OCI-LY7 (cell line): ENCODE measurements around the gene FBXO44. TPM values are rescaled to one million over a fixed set of nuclear protein-coding genes. Genes with fewer than 3 reads are reported as not detected.

Experiments
- BruUV-seq: library from RNA; stranded (reverse); fragments of 400-500 nt; replicated peaks from 2 replicates; lab custom pipeline; 2021; lab: Mats Ljungman, UMichigan
- CTCF ChIA-PET: fragments of 300-600 bp; sonication (Branson Sonifier 250); formaldehyde crosslinking; loops from one replicate; lab custom pipeline; 2022; ENCODE audit warnings: antibody characterized with exemption; ENCODE audit not compliant: unreplicated experiment; lab: Charles Lee
- POLR2A ChIA-PET: fragments of 300-600 bp; sonication (Branson Sonifier 250); formaldehyde crosslinking; loops from one replicate; lab custom pipeline; 2022; ENCODE audit warnings: antibody characterized with exemption; lab: Charles Lee
- DNase-seq: peaks from one replicate; pipeline ENCODE4 v3.0.0-alpha.2; 2015; ENCODE audit warnings: low spot score
- H2AFZ ChIP-seq: fragments of 200-600 bp; sonication (generic), shearing (Covaris generic); 2 replicates; pipeline ENCODE4 v1.6.1; 2014; ENCODE audit warnings: mild to moderate bottlenecking, antibody characterized with exemption, low read length, moderate library complexity
- H3K27ac ChIP-seq: fragments of 200-600 bp; sonication (generic); 2 replicates; pipeline ENCODE4 v1.5.1; 2014; ENCODE audit warnings: mixed run types, low read depth, mild to moderate bottlenecking, moderate library complexity, low read length, inconsistent platforms; ENCODE audit not compliant: poor library complexity, severe bottlenecking
- H3K36me3 ChIP-seq: fragments of 200-600 bp; sonication (generic); 2 replicates; pipeline ENCODE4 v1.6.1; 2014; ENCODE audit warnings: mild to moderate bottlenecking, antibody characterized with exemption, low read length, moderate library complexity, mixed read lengths; ENCODE audit not compliant: insufficient read depth
- H3K4me1 ChIP-seq: fragments of 200-600 bp; sonication (generic); 2 replicates; pipeline ENCODE4 v1.5.1; 2014; ENCODE audit warnings: mild to moderate bottlenecking, low read length; ENCODE audit not compliant: insufficient read depth, poor library complexity, severe bottlenecking
- H3K4me2 ChIP-seq: fragments of 200-600 bp; sonication (generic); 2 replicates; pipeline ENCODE4 v1.6.1; 2014; ENCODE audit warnings: mild to moderate bottlenecking, low read length
- H3K4me3 ChIP-seq: fragments of 200-600 bp; sonication (generic); 2 replicates; pipeline ENCODE4 v1.5.1; 2014; ENCODE audit warnings: mild to moderate bottlenecking, low read depth, low read length; ENCODE audit not compliant: poor library complexity, severe bottlenecking
- H3K79me2 ChIP-seq: fragments of 200-600 bp; sonication (generic); 2 replicates; pipeline ENCODE4 v1.6.1; 2016; ENCODE audit warnings: low read depth, mild to moderate bottlenecking, low read length, moderate library complexity, mixed read lengths; ENCODE audit not compliant: insufficient read depth
- H3K9me2 ChIP-seq: fragments of 200-600 bp; sonication (generic); 2 replicates; pipeline ENCODE4 v1.6.1; 2016; ENCODE audit warnings: mild to moderate bottlenecking, low read length, mixed read lengths; ENCODE audit not compliant: insufficient read depth
- H3K9me3 ChIP-seq: fragments of 200-600 bp; sonication (generic); 2 replicates; pipeline ENCODE4 v1.6.1; 2014; ENCODE audit warnings: mild to moderate bottlenecking, mixed run types, low read length, mixed read lengths
- H4K20me1 ChIP-seq: fragments of 200-600 bp; sonication (generic); 2 replicates; pipeline ENCODE4 v1.6.1; 2014; ENCODE audit warnings: mild to moderate bottlenecking, antibody characterized with exemption, low read length, moderate library complexity, mixed read lengths; ENCODE audit not compliant: insufficient read depth
- EZH2phosphoT487 ChIP-seq: fragments of 200-600 bp; sonication (generic); IDR thresholded peaks from 2 replicates; pipeline ENCODE4 v1.6.1; 2018; ENCODE audit warnings: low read depth, borderline replicate concordance, mild to moderate bottlenecking, mixed run types, antibody characterized with exemption, low read length, moderate library complexity, mixed read lengths
- intact Hi-C: fragments of 100-400 bp; cut with micrococcal nuclease; formaldehyde crosslinking; loops from one replicate; pipeline ENCODE4 v1.10.0; 2022; ENCODE audit not compliant: unreplicated experiment
- total RNA-seq, 2 experiments: library from RNA; depleted of rRNA in 1 of 2; stranded (reverse); fragments of >200 nt in 1 of 2; shearing (Covaris generic) in 1 of 2; gene quantifications; 2 replicates each; pipeline ENCODE4 v1.2.3, GENCODE V29; 2014 to 2022
- TF ChIP-seq, protein P1 (sequence below): fragments of 200-600 bp; sonication (generic); conservative IDR thresholded peaks from 2 replicates; pipeline ENCODE4 v1.5.1; 2014; ENCODE audit warnings: mild to moderate bottlenecking, antibody characterized with exemption, low read length, moderate library complexity, mixed read lengths

Gene FBXO44
- total RNA-seq, 2 experiments from 2014 or later: 16.2 to 20.8 TPM

DNA sequence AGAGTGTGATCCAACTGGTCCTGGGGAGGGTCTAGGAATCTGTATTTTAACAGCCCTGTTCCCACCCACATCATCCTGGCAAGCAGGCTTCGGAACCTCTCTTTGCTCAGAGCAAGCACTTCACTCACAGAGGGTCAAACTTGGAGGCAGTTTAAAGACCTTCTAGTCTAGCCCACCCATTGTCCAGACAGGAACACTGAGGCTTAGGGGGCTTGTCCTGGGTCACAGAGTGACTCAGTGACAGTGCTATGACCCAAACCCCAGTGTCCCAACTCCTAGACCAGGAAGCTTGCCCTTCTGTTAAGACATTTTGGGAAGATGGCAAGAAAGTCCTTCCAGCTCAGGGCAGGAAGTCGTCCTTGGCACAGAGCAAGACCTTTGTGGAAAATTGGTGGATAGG lies 36.9 kb upstream of the FBXO44 start:
- no peak overlapping the region for H2AFZ ChIP-seq
- no peaks in the 10 kb centered on the region for H3K9me2 ChIP-seq
- H3K36me3 ChIP-seq: no peaks in the 10 kb centered on the region
- no TSS peak for BruUV-seq
- no peaks in the 10 kb centered on the region for H3K4me1 ChIP-seq
- intact Hi-C loops: no loop called here
- H4K20me1 ChIP-seq: no peaks in the 10 kb centered on the region
- H3K79me2 ChIP-seq: no peaks in the 10 kb centered on the region
- no peaks in the 10 kb centered on the region for H3K9me3 ChIP-seq
- no peak overlapping the region for H3K27ac ChIP-seq
- no peak for DNase-seq
- POLR2A ChIA-PET: no interaction called here
- H3K4me3 ChIP-seq: no peak overlapping the region
- CTCF ChIA-PET: no interaction called here
- TF ChIP-seq, protein P1, sequence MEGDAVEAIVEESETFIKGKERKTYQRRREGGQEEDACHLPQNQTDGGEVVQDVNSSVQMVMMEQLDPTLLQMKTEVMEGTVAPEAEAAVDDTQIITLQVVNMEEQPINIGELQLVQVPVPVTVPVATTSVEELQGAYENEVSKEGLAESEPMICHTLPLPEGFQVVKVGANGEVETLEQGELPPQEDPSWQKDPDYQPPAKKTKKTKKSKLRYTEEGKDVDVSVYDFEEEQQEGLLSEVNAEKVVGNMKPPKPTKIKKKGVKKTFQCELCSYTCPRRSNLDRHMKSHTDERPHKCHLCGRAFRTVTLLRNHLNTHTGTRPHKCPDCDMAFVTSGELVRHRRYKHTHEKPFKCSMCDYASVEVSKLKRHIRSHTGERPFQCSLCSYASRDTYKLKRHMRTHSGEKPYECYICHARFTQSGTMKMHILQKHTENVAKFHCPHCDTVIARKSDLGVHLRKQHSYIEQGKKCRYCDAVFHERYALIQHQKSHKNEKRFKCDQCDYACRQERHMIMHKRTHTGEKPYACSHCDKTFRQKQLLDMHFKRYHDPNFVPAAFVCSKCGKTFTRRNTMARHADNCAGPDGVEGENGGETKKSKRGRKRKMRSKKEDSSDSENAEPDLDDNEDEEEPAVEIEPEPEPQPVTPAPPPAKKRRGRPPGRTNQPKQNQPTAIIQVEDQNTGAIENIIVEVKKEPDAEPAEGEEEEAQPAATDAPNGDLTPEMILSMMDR: no peak
- TF ChIP-seq EZH2phosphoT487: no peak
- no peak overlapping the region for H3K4me2 ChIP-seq

DNA sequence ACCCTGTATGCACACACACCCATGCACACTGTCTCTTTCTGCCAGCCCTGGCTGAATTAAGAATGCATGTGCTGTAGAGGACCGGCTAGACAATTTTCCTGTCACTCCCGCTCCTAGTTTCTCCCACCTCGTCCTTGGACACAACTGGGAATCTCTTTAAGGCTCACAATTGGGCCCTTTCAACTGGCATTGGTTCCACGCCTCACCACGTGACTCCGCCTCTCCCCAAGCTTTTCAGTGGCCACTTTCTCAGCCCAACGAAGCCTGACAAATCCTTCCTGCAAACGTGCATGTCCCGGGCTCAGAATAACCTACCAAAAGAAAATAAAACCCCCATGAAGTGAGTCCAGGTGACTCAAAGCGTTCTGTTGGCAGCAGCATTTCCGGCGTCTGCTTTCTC lies 34.3 kb upstream of the FBXO44 start:
- Histone ChIP-seq H3K9me2 (no peaks in the 10 kb centered on the region), H3K4me1 (no peaks in the 10 kb centered on the region), H3K79me2 (no peaks in the 10 kb centered on the region), H3K9me3 (no peaks in the 10 kb centered on the region), H2AFZ (no peak overlapping the region), H3K36me3 (no peaks in the 10 kb centered on the region), H4K20me1 (no peaks in the 10 kb centered on the region), H3K4me3 (no peak overlapping the region), H3K27ac (no peak overlapping the region), H3K4me2 (no peak overlapping the region)
- no TSS peak for BruUV-seq
- TF ChIP-seq EZH2phosphoT487: no peak
- TF ChIP-seq, protein P1: no peak
- POLR2A ChIA-PET: no interaction called here
- DNase-seq: no peak
- intact Hi-C loops: no loop called here
- CTCF ChIA-PET: no interaction called here

DNA sequence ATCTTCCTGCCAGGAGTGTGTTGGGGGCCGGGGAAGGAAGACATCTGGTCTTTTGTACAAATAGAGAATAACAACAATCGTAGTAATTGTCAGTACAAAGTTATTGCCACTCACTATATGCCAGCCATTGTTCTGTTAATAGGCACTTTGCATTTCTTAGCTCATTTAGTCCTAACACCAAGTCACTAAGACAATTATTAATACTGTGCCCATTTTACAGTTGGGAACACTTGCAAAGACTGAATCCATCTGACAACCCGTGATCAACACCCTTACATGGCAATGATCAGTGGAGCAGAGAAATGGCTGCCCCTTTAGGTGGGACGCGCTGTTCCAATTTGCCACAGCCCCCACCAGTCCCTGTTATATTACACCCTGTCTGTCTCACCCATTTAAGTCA lies 33.8 kb upstream of the FBXO44 start:
- ChIA-PET POLR2A (no interaction called here), CTCF (no interaction called here)
- intact Hi-C loops: no loop called here
- Histone ChIP-seq H4K20me1 (no peaks in the 10 kb centered on the region), H3K4me2 (no peak overlapping the region), H3K36me3 (no peaks in the 10 kb centered on the region), H3K79me2 (no peaks in the 10 kb centered on the region), H3K4me3 (no peak overlapping the region), H3K4me1 (no peaks in the 10 kb centered on the region), H2AFZ (no peak overlapping the region), H3K9me3 (no peaks in the 10 kb centered on the region), H3K27ac (no peak overlapping the region), H3K9me2 (no peaks in the 10 kb centered on the region)
- no TSS peak for BruUV-seq
- TF ChIP-seq EZH2phosphoT487: no peak
- TF ChIP-seq, protein P1: no peak
- no peak for DNase-seq
